Measurements from ENCODE around the gene LRFN2. TPM values are rescaled to one million over a fixed set of nuclear protein-coding genes. Genes with fewer than 3 reads are reported as not detected.

LRFN2 gene
- total RNA-seq, 2 experiments from 2014 or later: not detected

DNA sequence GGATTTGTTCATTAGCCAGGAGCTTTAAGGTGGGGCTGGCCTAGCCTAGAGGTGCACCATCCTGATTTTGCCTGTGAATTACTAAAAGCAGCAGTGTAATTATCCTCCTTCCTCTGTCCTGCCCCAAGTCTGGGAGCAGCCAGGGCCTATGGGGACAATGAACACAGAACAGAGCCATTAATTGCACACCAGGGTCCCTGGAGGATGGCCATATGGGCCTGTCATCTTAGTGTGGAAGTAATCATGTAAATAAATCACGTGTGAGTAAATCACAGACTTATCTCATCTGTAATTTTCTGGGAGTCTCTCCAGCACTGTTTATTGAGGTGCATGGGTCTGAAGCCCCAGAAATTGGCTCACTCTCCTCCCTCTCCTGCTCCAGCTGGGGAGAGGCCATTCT, 176.3 kb downstream of the LRFN2 start:
- ATAC-seq (ENCODE audit: low read depth) (no peak), DNase-seq (no peak)
- H3K4me3 Mint-ChIP-seq: no peak overlapping the region
- H3K4me1 Mint-ChIP-seq: no peaks in the 10 kb centered on the region
- POLR2A ChIA-PET: no interaction called here
- H3K9me3 Mint-ChIP-seq: no peaks in the 10 kb centered on the region
- peaks cover 3% of the 10 kb centered on the region for H3K27me3 Mint-ChIP-seq
- H3K36me3 Mint-ChIP-seq: no peaks in the 10 kb centered on the region
- H3K27ac Mint-ChIP-seq: no peak overlapping the region

DNA sequence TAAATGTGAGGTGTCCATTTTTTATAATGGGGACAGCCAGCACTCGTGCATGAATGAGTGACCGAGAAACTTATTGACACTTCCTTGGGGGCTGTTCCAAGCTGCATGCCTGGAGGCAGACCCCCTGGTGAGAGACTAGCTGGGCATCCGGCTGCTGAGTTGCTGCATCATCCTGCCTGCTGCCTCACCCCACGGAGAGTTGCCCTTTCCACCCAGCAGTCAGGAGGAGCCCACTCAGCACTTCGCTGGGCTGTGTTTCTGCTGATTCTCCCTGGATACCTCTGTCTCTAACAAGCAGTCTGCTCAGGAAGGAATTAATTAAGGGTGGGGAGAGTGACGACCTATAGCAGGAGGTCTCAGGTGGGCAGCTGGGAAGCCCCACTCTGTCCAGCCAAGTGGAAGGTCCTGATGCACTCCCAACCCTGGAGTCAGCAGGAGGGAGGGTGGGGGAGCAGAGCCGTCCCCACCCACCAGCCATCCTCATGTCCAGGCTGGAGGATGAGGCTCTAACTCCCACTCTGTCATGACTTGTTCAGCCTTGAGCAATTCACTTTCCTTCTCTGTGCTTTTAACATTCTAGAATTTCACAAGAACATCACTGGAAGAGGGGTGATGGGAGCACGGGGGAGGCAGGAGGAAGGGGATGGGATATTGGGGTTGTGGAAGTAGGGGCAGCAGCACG, 177.3 kb downstream of the LRFN2 start:
- Mint-ChIP-seq H3K9me3 (no peaks in the 10 kb centered on the region), H3K27ac (no peak overlapping the region), H3K36me3 (no peaks in the 10 kb centered on the region), H3K4me1 (no peaks in the 10 kb centered on the region), H3K27me3 (peaks cover 3% of the 10 kb centered on the region), H3K4me3 (no peak overlapping the region)
- no peak for ATAC-seq (ENCODE audit: low read depth)
- DNase-seq: no peak
- POLR2A ChIA-PET: no interaction called here

DNA sequence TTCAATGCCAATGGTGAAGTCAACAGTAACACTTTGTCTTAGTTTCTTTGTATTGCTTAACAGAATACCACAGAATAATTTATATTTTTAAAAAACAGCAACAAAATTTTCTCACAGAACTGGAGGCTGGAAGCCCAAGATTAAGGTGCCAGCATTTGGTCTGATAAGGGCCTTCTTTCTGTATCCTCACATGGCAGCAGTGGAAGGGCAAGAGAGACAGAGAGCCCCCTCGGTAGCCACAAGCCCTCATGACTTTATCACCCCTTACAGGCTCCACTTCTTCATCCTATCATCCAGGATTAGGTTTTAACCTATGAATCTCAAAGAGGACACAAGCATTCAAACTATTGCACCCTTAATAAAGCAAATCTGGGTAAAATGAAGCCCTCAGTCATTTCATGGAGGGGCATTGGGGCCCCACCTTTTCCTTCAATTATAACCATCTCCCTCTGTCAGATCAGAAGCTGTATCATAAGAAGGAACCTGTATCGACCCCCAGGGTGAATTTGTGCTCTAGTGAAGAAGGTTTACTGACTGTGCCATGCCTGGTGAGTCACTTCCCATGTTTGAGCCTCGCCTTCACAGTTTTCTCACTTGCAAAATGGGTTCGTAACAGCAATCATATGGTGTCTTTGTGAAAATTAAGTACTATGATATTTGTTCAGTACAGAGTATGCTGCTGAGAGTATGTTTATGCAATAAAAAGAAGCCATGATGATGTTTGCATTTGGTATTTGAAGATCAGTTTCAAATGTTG, 178.2 kb downstream of the LRFN2 start:
- H3K4me3 Mint-ChIP-seq: no peak overlapping the region
- ATAC-seq (ENCODE audit: low read depth): no peak
- no peak for DNase-seq
- H3K9me3 Mint-ChIP-seq: no peaks in the 10 kb centered on the region
- H3K27me3 Mint-ChIP-seq: peaks cover 3% of the 10 kb centered on the region
- H3K4me1 Mint-ChIP-seq: no peaks in the 10 kb centered on the region
- POLR2A ChIA-PET: no interaction called here
- no peak overlapping the region for H3K27ac Mint-ChIP-seq
- no peaks in the 10 kb centered on the region for H3K36me3 Mint-ChIP-seq

DNA sequence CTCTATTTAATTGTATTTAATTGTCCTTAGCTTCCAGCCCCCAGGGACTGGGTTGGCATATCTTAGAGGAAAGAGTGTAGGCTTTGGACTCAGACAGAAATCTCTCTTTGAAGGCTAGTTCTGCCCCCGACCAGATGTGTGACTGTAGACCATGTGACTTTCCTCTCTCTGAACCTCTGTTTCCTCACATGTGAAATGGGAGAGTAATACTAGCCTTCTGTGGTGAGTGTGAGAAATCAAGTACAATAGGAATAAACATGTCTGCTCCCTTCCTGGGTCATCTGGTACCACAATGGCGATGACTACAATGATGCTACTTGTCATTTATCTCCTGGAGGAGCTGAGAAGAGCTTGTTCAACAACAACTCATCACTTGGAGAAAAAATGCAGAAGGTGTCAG, 179.9 kb downstream of the LRFN2 start:
- DNase-seq (no peak), ATAC-seq (ENCODE audit: low read depth) (no peak)
- Mint-ChIP-seq H3K9me3 (peaks cover 4% of the 10 kb centered on the region), H3K27me3 (peaks cover 3% of the 10 kb centered on the region), H3K27ac (no peak overlapping the region), H3K4me1 (no peaks in the 10 kb centered on the region), H3K4me3 (no peak overlapping the region), H3K36me3 (no peaks in the 10 kb centered on the region)
- POLR2A ChIA-PET: no interaction called here

DNA sequence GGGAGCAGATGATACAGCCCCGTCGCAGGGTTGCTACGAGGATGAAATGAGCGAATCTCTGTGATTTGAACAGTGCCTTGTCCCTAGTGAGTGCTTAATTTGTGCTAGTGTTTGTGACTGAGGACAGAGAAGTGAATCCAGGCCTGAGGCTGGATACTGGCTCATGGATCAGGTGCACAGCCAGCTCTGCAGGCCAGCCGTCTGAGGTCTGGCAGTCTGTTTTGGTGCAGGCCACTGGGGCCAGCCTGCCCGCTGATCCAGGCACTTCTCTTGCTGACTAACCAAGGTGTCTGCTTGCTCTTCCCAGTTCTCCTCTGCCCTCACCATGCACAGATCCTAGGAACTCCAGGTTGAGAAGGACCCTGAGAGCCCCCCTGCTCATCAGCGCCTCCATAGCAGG, 181.0 kb downstream of the LRFN2 start:
- Mint-ChIP-seq H3K27ac (no peak overlapping the region), H3K4me1 (peaks cover 2% of the 10 kb centered on the region), H3K9me3 (peaks cover 9% of the 10 kb centered on the region), H3K36me3 (peaks cover 2% of the 10 kb centered on the region), H3K27me3 (no peaks in the 10 kb centered on the region), H3K4me3 (no peak overlapping the region)
- ATAC-seq (ENCODE audit: low read depth) (no peak), DNase-seq (no peak)
- POLR2A ChIA-PET: no interaction called here

DNA sequence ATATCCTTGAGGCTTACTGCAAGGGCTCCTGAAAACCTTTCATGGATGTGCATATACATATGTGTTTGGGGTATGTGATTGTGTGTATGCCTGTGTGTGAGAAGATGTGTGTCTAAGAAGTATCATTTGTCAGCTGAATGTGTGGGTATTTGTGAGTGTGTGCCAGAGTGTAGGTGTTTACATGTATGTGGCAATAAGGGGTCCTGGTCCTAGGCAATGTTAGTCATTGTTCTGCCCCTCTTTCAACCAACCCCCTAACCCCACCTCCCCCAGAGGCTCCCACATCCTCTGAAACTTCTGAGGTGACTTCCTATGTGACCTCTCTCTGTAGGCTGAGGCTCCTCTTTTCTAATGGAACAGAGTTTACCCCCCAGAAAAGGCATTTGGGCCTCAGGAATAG, 186.4 kb downstream of the LRFN2 start:
- peaks cover 4% of the 10 kb centered on the region for H3K36me3 Mint-ChIP-seq
- H3K9me3 Mint-ChIP-seq: peaks cover 11% of the 10 kb centered on the region
- ATAC-seq (ENCODE audit: low read depth): no peak
- no peak overlapping the region for H3K4me3 Mint-ChIP-seq
- POLR2A ChIA-PET: no interaction called here
- H3K27ac Mint-ChIP-seq: peak overlapping the region; percentile 10
- H3K27me3 Mint-ChIP-seq: no peaks in the 10 kb centered on the region
- no peak for DNase-seq
- peaks cover 8% of the 10 kb centered on the region for H3K4me1 Mint-ChIP-seq

DNA sequence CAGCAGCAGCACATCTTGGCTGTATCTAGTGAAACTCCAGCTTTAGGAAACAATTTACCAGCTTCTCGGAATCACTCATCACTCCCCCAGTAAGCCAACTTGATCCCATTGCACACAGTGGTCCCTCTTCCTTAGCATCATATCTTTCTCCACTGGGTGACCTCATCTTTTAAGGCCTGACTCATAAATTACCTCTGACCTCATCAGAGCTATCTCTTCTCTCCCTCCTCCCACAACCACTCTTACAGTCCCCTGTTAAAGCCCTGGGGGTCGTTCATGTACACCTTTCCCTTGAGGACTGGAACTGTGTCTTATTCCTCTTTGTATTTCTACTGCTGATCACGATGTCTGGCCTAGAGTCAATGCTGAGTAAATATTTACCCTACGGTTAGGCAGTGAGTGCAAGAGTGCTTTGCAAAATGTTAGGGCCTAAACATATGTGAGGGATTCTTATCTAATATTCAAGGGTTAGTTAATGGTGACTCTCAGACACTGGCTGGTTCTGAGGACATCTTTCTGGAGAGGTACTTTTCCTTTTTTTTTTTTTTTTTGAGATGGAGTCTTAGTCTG, 187.2 kb downstream of the LRFN2 start:
- POLR2A ChIA-PET: no interaction called here
- Mint-ChIP-seq H3K4me3 (no peak overlapping the region), H3K9me3 (peaks cover 11% of the 10 kb centered on the region), H3K36me3 (peaks cover 4% of the 10 kb centered on the region), H3K27me3 (no peaks in the 10 kb centered on the region), H3K27ac (no peak overlapping the region), H3K4me1 (peaks cover 8% of the 10 kb centered on the region)
- ATAC-seq (ENCODE audit: low read depth) (no peak), DNase-seq (no peak)

DNA sequence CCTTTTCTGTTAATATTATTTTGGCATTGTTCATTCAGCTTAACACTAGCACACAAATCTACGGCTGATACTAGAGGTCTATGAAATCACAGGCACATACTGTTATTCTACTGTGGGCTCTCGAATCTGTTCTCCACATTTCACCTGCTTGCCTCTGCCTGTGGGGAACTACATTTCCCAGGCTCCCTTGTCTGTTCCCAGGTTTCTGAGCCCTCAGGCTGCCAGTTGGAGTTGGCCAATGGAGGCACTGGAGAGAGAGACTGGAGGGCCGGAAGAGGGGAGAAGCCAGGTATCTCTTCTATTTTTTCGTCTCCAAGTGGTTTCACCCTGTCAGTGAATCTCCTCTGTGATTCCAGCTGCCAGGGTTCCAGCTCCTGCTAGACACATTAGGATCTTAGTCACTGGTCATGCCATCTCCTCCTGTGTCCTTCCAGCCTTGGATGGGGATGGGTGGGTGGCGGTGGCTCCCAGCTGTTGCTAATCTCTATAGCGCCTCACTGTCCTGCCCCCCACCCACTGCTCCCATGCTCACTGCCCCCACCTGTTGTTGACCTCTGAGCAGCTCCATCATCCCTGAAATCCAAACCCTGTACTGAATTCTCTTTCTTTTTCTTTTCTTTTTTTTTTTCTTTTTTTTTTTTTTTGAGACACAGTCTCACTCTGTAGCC, 188.2 kb downstream of the LRFN2 start:
- ATAC-seq (ENCODE audit: low read depth) (no peak), DNase-seq (no peak)
- Mint-ChIP-seq H3K9me3 (peaks cover 11% of the 10 kb centered on the region), H3K4me3 (no peak overlapping the region), H3K27ac (no peak overlapping the region), H3K27me3 (no peaks in the 10 kb centered on the region), H3K4me1 (peaks cover 8% of the 10 kb centered on the region), H3K36me3 (peaks cover 4% of the 10 kb centered on the region)
- POLR2A ChIA-PET: no interaction called here

DNA sequence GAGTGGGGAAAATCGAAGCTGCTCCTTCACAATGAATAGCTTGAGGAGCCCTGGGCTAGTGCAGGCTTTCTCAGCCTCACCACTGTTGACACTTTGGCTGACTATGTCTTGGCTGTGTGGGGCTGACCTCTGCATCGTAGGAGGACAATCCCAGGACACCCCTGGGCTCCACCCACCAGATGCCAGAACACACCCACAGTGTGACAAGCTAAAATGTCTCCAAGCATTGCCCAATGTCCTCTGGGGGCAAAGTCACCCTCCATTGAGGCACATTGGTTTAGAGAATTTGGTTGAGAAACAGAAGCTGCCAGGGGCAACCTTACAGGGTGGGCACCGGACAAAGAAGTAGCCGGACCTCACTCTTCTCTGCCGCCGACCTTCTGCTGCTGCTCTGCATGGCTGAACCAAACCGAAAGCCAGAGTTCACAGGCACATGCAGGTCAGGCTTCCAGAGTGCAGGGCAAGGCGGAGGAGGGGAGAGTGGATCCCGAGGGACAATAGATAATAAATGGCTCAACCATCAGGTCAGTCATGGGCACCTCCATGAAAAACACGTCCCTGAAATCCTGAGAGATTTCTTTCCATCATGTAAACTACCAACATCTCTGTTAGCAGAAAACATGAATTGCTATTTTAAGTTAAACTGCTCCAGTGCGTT, 189.0 kb downstream of the LRFN2 start:
- Mint-ChIP-seq H3K27ac (no peak overlapping the region), H3K4me1 (peaks cover 8% of the 10 kb centered on the region), H3K4me3 (no peak overlapping the region), H3K27me3 (no peaks in the 10 kb centered on the region), H3K9me3 (peaks cover 11% of the 10 kb centered on the region), H3K36me3 (peaks cover 4% of the 10 kb centered on the region)
- ATAC-seq (ENCODE audit: low read depth): no peak
- POLR2A ChIA-PET: no interaction called here
- DNase-seq: no peak

DNA sequence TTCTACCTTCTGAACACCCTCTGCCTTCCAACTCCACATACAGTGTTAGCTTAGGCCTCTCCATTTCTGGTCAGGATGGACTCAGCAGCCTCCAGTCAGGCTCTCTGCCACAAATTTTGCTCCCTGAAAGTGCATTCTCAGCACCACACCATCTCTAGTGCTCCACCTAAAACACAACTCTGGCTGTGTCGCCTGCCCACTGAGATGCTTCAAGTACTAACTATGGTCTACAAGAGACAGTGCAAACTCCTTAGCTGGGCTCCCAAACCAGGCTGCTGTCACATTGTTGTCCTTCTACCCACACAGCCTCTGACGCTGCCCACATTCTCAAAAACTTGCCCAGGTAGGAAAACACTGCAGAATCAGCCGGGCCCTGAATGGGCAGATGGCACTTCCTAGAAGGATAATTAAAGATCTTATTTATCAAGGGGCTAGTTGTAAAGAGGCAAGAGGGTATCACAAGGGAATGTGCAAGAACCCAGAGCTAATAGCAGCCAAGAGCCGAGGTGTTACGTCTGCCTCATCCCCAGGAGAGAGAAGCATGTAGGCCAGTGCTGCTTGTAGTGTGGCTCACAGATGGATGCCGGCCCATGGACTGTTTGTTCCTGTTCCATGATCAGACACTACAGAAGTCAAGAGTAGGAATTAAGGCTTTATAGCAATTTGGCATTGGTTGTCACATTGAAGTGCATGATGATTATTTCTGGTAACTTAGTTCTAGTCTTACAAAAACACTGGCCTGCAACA, 189.7 kb downstream of the LRFN2 start:
- peaks cover 4% of the 10 kb centered on the region for H3K36me3 Mint-ChIP-seq
- no peak overlapping the region for H3K27ac Mint-ChIP-seq
- DNase-seq (no peak), ATAC-seq (ENCODE audit: low read depth) (no peak)
- H3K9me3 Mint-ChIP-seq: peaks cover 7% of the 10 kb centered on the region
- POLR2A ChIA-PET: no interaction called here
- H3K4me3 Mint-ChIP-seq: no peak overlapping the region
- H3K4me1 Mint-ChIP-seq: peaks cover 8% of the 10 kb centered on the region
- no peaks in the 10 kb centered on the region for H3K27me3 Mint-ChIP-seq

DNA sequence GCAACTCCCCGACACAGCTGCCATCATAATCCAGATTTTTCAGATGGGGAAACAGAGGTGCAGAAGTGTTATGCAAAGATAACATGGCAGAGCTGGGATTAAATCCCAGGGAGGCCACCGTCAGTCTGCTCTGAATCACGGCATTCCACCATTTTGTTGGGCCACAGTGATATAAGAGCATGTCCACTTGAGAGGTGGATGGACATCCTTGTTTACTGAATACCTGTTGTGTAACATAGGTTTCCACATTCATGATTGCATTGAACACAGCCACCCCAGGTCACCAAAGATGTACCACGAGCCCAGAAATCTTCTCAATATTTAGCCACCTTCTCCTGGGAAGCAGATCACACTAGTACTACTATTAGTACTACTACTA, 191.5 kb downstream of the LRFN2 start:
- H3K27me3 Mint-ChIP-seq: no peaks in the 10 kb centered on the region
- DNase-seq: no peak
- POLR2A ChIA-PET: interaction anchor here (0.6 kb wide), 1 partner anchor 1209 kb away, joined by 5 read pairs; no protein-coding TSS in a partner anchor
- H3K36me3 Mint-ChIP-seq: peaks cover 1% of the 10 kb centered on the region
- no peak for ATAC-seq (ENCODE audit: low read depth)
- peaks cover 1% of the 10 kb centered on the region for H3K9me3 Mint-ChIP-seq
- no peak overlapping the region for H3K27ac Mint-ChIP-seq
- H3K4me1 Mint-ChIP-seq: peaks cover 5% of the 10 kb centered on the region
- H3K4me3 Mint-ChIP-seq: no peak overlapping the region

DNA sequence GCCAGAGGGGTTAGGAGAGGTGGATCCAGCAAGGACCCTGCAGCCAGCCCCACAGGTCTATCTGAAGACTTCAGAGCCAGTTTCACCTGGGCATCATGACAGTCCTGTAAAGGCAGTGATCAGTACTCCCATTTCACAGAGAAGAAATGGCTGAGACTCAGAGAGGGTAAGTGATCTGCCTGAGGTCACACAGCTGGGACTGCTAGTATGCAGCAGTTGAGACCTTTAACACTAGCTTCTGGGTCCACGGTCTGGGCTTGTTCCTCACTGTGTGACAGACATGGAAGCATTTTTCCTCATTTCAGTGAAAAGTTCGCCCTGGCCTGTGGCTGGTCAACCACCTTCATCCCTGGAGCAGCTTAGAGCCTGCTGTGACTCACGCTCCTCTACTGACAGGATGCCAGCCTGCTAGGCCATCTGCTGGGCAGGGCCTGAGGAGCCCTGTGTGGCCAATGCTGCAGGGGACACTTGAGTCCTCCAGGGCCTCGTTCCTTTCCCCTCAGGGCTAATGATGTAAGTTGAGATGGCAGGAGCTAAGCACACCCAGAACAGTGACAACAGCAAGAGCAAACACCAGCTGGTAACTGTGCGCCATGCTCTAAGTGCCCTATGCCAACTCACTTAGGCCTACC, 192.0 kb downstream of the LRFN2 start:
- Mint-ChIP-seq H3K36me3 (no peaks in the 10 kb centered on the region), H3K9me3 (no peaks in the 10 kb centered on the region), H3K4me3 (no peak overlapping the region), H3K27ac (no peak overlapping the region), H3K27me3 (no peaks in the 10 kb centered on the region), H3K4me1 (peaks cover 5% of the 10 kb centered on the region)
- POLR2A ChIA-PET: interaction anchor here (0.6 kb wide), 1 partner anchor 1209 kb away, joined by 5 read pairs; no protein-coding TSS in a partner anchor
- ATAC-seq (ENCODE audit: low read depth): no peak
- no peak for DNase-seq
